Mesenchymal stem cell (in vitro differentiated cells and primary cell): Measurements from ENCODE around the gene PSME3IP1.

Experiments
- DNase-seq: peaks from one replicate; pipeline ENCODE4 v3.0.0-alpha.2; 2013
- H2AFZ ChIP-seq: one replicate; pipeline ENCODE4 v1.6.1; 2013; ENCODE audit warnings: low read depth, mild to moderate bottlenecking, control low read depth, inconsistent platforms, low read length, moderate library complexity
- H2AK5ac ChIP-seq: 2 replicates; pipeline ENCODE4 v1.6.1; 2013; ENCODE audit warnings: low read length, moderate library complexity, mild to moderate bottlenecking, inconsistent platforms; ENCODE audit not compliant: severe bottlenecking
- H2BK120ac ChIP-seq: one replicate; pipeline ENCODE4 v1.6.1; 2013; ENCODE audit warnings: low read depth, mild to moderate bottlenecking, inconsistent platforms, low read length, moderate library complexity
- H2BK12ac ChIP-seq, 2 experiments: one replicate each; pipeline ENCODE4 v1.6.1; 2013; ENCODE audit warnings: inconsistent platforms in 2 of 2, low read length in 2 of 2, mild to moderate bottlenecking in 2 of 2, moderate library complexity in 2 of 2, control low read depth in 1 of 2
- H2BK15ac ChIP-seq: one replicate; pipeline ENCODE4 v1.6.1; 2013; ENCODE audit warnings: mild to moderate bottlenecking, low read depth, inconsistent platforms; ENCODE audit not compliant: poor library complexity, severe bottlenecking
- H2BK5ac ChIP-seq: 2 replicates; pipeline ENCODE4 v1.6.1; 2013; ENCODE audit warnings: low read depth, mild to moderate bottlenecking, low read length, control low read depth, inconsistent platforms; ENCODE audit not compliant: poor library complexity, severe bottlenecking
- H3K14ac ChIP-seq, 2 experiments: one replicate each; pipeline ENCODE4 v1.6.1; 2013; ENCODE audit warnings: inconsistent platforms in 2 of 2, low read length in 2 of 2, control low read depth in 1 of 2, mild to moderate bottlenecking in 1 of 2, moderate library complexity in 1 of 2
- H3K18ac ChIP-seq, 2 experiments: one replicate each; pipeline ENCODE4 v1.6.1; 2013; ENCODE audit warnings: inconsistent platforms in 2 of 2, low read length in 2 of 2, control low read depth in 1 of 2, low read depth in 1 of 2, mild to moderate bottlenecking in 1 of 2
- H3K23ac ChIP-seq, 2 experiments: one replicate each; pipeline ENCODE4 v1.6.1; 2013; ENCODE audit warnings: inconsistent platforms in 2 of 2, low read length in 2 of 2, mild to moderate bottlenecking in 2 of 2, moderate library complexity in 2 of 2, control low read depth in 1 of 2
- H3K27ac ChIP-seq: 2 replicates; pipeline ENCODE4 v1.5.1; 2013; ENCODE audit warnings: mild to moderate bottlenecking, moderate library complexity, low read length, control low read depth, inconsistent platforms; ENCODE audit not compliant: poor library complexity, severe bottlenecking
- H3K27me3 ChIP-seq, 2 experiments: 2 replicates each; pipeline versions ENCODE4 v1.6.1 to v1.7.0; 2013; ENCODE audit warnings: low read length in 2 of 2, mild to moderate bottlenecking in 2 of 2, moderate library complexity in 2 of 2, control low read depth in 1 of 2, inconsistent platforms in 1 of 2; ENCODE audit not compliant: control insufficient read depth in 1 of 2, insufficient read depth in 1 of 2
- H3K36me3 ChIP-seq, 2 experiments: 2 replicates each; pipeline versions ENCODE4 v1.6.1 to v1.7.0; 2013; ENCODE audit warnings: low read length in 2 of 2, control low read depth in 1 of 2, inconsistent platforms in 1 of 2, low read depth in 1 of 2, mild to moderate bottlenecking in 1 of 2; ENCODE audit not compliant: insufficient read depth in 2 of 2, control insufficient read depth in 1 of 2
- H3K4ac ChIP-seq, 2 experiments: one replicate each; pipeline ENCODE4 v1.6.1; 2013; ENCODE audit warnings: inconsistent platforms in 2 of 2, low read length in 2 of 2, mild to moderate bottlenecking in 2 of 2, moderate library complexity in 2 of 2, control low read depth in 1 of 2, low read depth in 1 of 2
- H3K4me1 ChIP-seq: 2 replicates; pipeline ENCODE4 v1.6.1; 2013; ENCODE audit warnings: low read depth, low read length, control low read depth; ENCODE audit not compliant: control insufficient read depth, insufficient read depth
- H3K4me2 ChIP-seq: 2 replicates; pipeline ENCODE4 v1.6.1; 2013; ENCODE audit warnings: low read length, mild to moderate bottlenecking, inconsistent platforms; ENCODE audit not compliant: poor library complexity, severe bottlenecking
- H3K4me3 ChIP-seq, 2 experiments: 2 replicates each; pipeline versions ENCODE4 v1.5.1 to v1.7.0; 2013; ENCODE audit warnings: low read length in 2 of 2, mild to moderate bottlenecking in 2 of 2, control low read depth in 1 of 2, low read depth in 1 of 2; ENCODE audit not compliant: insufficient read depth in 1 of 2
- H3K79me1 ChIP-seq: replicated peaks from 2 replicates; pipeline ENCODE4 v1.6.1; 2013; ENCODE audit warnings: mild to moderate bottlenecking, control low read depth, low read length, inconsistent platforms; ENCODE audit not compliant: poor library complexity, severe bottlenecking
- H3K9ac ChIP-seq: 2 replicates; pipeline ENCODE4 v1.7.0; 2013; ENCODE audit warnings: mild to moderate bottlenecking, low read length, moderate library complexity
- H3K9me3 ChIP-seq: 2 replicates; pipeline ENCODE4 v1.7.0; 2013; ENCODE audit warnings: mild to moderate bottlenecking, low read length; ENCODE audit not compliant: control insufficient read depth
- H4K8ac ChIP-seq: one replicate; pipeline ENCODE4 v1.6.1; 2013; ENCODE audit warnings: inconsistent platforms, mild to moderate bottlenecking, low read length, moderate library complexity
- H4K91ac ChIP-seq: one replicate; pipeline ENCODE4 v1.6.1; 2013; ENCODE audit warnings: mild to moderate bottlenecking, low read length, inconsistent platforms
- WGBS: methylation state at CpG from one replicate; pipeline ENCODE4 v1.1.7; 2013; ENCODE audit warnings: mixed read lengths; 5-methylcytosine and 5-hydroxymethylcytosine counted together

The PSME3IP1 gene

GRCh38 chr16:57157533-57157932 is 28.3 kb downstream of the PSME3IP1 start:
- Histone ChIP-seq H3K9me3 (no peaks in the 10 kb centered on the region), H2BK120ac (no peak overlapping the region), H2BK12ac (no peak overlapping the region), H2BK5ac (no peak overlapping the region), H3K18ac (no peak overlapping the region), H2BK15ac (no peak overlapping the region), H3K4me1 (no peaks in the 10 kb centered on the region), H3K14ac (no peak overlapping the region), H3K79me1 (peaks cover 8% of the 10 kb centered on the region), H2AK5ac (no peak overlapping the region), H3K4me3 (no peak overlapping the region), H4K91ac (no peak overlapping the region), H3K23ac (no peak overlapping the region), H3K36me3 (peaks cover 33 to 84% of the 10 kb centered on the region in 2 experiments), H3K9ac (no peak overlapping the region), H3K4ac (no peak overlapping the region), H3K27me3 (no peaks in the 10 kb centered on the region), H3K27ac (no peak overlapping the region), H3K4me2 (no peak overlapping the region), H2AFZ (no peak overlapping the region), H4K8ac (no peak overlapping the region)
- no peak for DNase-seq
- WGBS, result no CpG with 5 or more reads among the region's 1 CpG

- H3K23ac ChIP-seq, result no peak overlapping the region
- no peak overlapping the region for H2BK15ac ChIP-seq
- no peak overlapping the region for H4K8ac ChIP-seq
- 92% methylated on average over 3 of the region's 4 CpGs for WGBS
- no peak overlapping the region for H3K27ac ChIP-seq
- H3K4me2 ChIP-seq, result no peak overlapping the region
- no peaks in the 10 kb centered on the region for H3K9me3 ChIP-seq
- H3K9ac ChIP-seq, result no peak overlapping the region
- peaks cover 32 to 90% of the 10 kb centered on the region in 2 experiments for H3K36me3 ChIP-seq
- peaks cover 8% of the 10 kb centered on the region for H3K79me1 ChIP-seq
- no peak overlapping the region for H2AK5ac ChIP-seq
- H2BK120ac ChIP-seq, result no peak overlapping the region
- H3K4ac ChIP-seq, result no peak overlapping the region
- H4K91ac ChIP-seq, result no peak overlapping the region
- H2BK5ac ChIP-seq, result no peak overlapping the region
- DNase-seq, result no peak
- no peak overlapping the region for H3K14ac ChIP-seq
- H2AFZ ChIP-seq, result no peak overlapping the region
- H3K4me3 ChIP-seq, result no peak overlapping the region
- H3K4me1 ChIP-seq, result no peaks in the 10 kb centered on the region
- no peaks in the 10 kb centered on the region for H3K27me3 ChIP-seq
- no peak overlapping the region for H2BK12ac ChIP-seq
- H3K18ac ChIP-seq, result no peak overlapping the region
These were observed 29.5 kb downstream of the PSME3IP1 start for GRCh38 chr16:57156351-57156703.

- no peak overlapping the region for H2BK120ac ChIP-seq
- no peak overlapping the region for H2BK15ac ChIP-seq
- no peak overlapping the region for H2BK5ac ChIP-seq
- no peak overlapping the region for H2BK12ac ChIP-seq
- 97% methylated on average over 5 of the region's 6 CpGs for WGBS
- H3K27ac ChIP-seq, result no peak overlapping the region
- H4K8ac ChIP-seq, result no peak overlapping the region
- peaks cover 8% of the 10 kb centered on the region for H3K79me1 ChIP-seq
- no peak overlapping the region for H2AK5ac ChIP-seq
- no peak overlapping the region for H3K9ac ChIP-seq
- no peak overlapping the region for H3K14ac ChIP-seq
- H4K91ac ChIP-seq, result no peak overlapping the region
- H3K4me2 ChIP-seq, result no peak overlapping the region
- H3K9me3 ChIP-seq, result no peaks in the 10 kb centered on the region
- no peak for DNase-seq
- H3K4me3 ChIP-seq, result no peak overlapping the region
- H2AFZ ChIP-seq, result no peak overlapping the region
- H3K27me3 ChIP-seq, result no peaks in the 10 kb centered on the region
- peaks cover 3% of the 10 kb centered on the region for H3K4me1 ChIP-seq
- H3K4ac ChIP-seq, result no peak overlapping the region
- no peak overlapping the region for H3K23ac ChIP-seq
- peaks cover 32 to 88% of the 10 kb centered on the region in 2 experiments for H3K36me3 ChIP-seq
- H3K18ac ChIP-seq, result no peak overlapping the region
These were observed 30.0 kb downstream of the PSME3IP1 start for GRCh38 chr16:57155702-57156350.

- H2BK5ac ChIP-seq, result no peak overlapping the region
- H2AK5ac ChIP-seq, result no peak overlapping the region
- H3K18ac ChIP-seq, result no peak overlapping the region
- H2BK12ac ChIP-seq, result no peak overlapping the region
- no peak for DNase-seq
- no peak overlapping the region for H4K8ac ChIP-seq
- no peaks in the 10 kb centered on the region for H3K9me3 ChIP-seq
- H2BK15ac ChIP-seq, result no peak overlapping the region
- H2BK120ac ChIP-seq, result no peak overlapping the region
- no peak overlapping the region for H3K14ac ChIP-seq
- H2AFZ ChIP-seq, result no peak overlapping the region
- H3K4ac ChIP-seq, result no peak overlapping the region
- peaks cover 7% of the 10 kb centered on the region for H3K79me1 ChIP-seq
- H3K4me1 ChIP-seq, result peaks cover 6% of the 10 kb centered on the region
- peaks cover 40 to 78% of the 10 kb centered on the region in 2 experiments for H3K36me3 ChIP-seq
- H4K91ac ChIP-seq, result no peak overlapping the region
- H3K4me3 ChIP-seq, result no peak overlapping the region
- H3K4me2 ChIP-seq, result no peak overlapping the region
- 96% methylated on average over 6 of the region's 6 CpGs for WGBS
- H3K9ac ChIP-seq, result no peak overlapping the region
- no peak overlapping the region for H3K23ac ChIP-seq
- H3K27ac ChIP-seq, result no peak overlapping the region
- no peaks in the 10 kb centered on the region for H3K27me3 ChIP-seq
These were observed 32.0 kb downstream of the PSME3IP1 start for GRCh38 chr16:57153841-57154240.
